GM19023 (cell line): ENCODE measurements around the gene ACTRT2.

Experiments used
- ATAC-seq: cut with Tn5 transposase; IDR thresholded peaks from one replicate; pipeline ENCODE4 v1.9.1; 2021; ENCODE audit warnings: mild to moderate bottlenecking, moderate library complexity; ENCODE audit not compliant: unreplicated experiment

ACTRT2 gene

DNA sequence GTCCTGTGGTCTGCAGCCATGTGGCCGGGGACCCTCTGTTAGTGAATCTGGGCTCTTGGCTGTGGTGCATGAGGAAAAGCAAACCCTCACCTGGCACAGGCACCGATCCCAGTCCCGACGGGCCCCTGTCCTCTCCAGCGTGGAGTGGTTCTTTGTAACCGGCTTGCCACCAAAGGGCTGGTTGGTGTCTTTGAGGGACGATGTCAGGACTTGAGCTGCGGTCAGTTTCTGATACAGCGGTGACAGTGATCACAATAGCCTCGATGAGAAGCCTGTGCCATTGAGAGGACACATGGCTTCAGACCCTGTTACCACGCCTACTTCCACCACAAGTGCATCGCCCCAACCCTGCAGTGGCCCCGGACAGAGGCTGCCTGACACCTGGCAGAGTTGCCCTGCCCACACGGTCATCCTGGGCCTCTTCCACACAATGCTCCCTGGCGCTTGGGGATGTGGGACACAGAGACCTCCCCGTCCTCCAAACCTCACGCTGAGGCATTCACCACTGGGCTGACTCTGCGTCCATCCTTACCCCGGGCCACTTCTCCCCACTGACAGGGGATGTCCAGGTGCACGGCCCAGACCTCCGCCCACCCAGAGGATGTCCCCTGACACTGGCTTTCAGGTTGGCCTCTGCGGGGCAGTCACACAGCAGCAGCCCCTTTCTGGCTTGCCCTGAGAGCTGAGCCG lies 18.8 kb upstream of the ACTRT2 start:
- ATAC-seq: no peak

DNA sequence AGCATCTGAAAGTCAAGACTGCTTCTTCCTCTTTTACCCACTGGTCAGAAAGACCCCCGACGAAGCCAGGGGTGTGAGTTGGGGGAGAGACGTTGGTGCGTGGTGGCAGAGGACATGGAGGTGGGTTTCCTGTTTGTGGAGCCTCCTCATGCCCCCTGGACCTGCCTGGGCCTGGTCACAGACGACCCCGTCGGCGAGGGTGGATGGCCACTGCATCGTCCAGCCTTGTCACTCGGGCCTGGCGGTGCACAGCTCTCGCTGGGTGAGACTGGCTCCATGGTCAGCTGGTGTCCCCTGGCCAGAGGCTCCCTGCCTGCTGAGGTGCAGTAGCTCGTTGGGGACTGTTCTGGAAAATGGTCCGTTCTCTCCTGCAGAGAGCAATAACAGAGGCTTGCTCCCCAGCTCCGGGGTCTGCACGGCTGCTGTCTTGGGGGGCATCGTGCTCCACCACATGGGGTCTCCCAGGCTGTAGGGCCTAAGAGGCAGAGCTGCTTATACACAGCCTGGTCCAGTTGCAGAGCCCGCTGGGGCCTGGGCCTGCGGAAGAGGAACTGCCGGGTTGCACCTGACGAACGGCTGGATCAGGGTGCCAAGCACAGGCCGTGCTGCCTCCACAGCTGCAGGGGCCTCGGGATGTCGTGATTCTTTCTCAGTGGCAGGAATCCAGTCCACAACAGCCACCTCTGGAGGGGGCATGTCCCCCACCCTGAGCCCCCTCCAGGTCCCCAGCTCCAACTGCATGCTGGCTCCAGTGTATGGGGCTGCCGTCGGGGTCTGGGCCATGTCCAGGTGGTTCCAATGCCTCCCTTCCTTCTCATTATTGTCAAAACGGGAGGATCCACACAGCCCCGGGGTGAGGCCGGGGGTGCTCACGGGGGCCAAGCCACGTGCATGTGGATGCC lies 18.0 kb upstream of the ACTRT2 start:
- ATAC-seq: no peak

DNA sequence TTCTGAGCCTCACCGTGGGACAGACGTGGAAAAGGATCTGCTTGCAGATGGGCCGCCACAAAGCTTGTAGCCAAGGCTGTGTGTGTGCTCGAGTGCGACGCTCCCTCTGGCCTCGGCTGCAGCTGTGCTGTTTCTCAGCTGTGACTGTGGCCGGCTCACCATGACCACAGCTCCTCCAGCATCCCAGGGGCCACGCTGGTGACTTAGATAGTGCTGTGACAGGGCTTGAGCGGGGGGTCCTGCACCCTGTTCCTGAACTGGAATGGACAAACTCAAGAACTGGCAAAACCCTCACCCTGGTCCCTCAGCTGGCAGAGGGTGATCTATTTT lies 17.4 kb upstream of the ACTRT2 start:
- ATAC-seq: no peak

DNA sequence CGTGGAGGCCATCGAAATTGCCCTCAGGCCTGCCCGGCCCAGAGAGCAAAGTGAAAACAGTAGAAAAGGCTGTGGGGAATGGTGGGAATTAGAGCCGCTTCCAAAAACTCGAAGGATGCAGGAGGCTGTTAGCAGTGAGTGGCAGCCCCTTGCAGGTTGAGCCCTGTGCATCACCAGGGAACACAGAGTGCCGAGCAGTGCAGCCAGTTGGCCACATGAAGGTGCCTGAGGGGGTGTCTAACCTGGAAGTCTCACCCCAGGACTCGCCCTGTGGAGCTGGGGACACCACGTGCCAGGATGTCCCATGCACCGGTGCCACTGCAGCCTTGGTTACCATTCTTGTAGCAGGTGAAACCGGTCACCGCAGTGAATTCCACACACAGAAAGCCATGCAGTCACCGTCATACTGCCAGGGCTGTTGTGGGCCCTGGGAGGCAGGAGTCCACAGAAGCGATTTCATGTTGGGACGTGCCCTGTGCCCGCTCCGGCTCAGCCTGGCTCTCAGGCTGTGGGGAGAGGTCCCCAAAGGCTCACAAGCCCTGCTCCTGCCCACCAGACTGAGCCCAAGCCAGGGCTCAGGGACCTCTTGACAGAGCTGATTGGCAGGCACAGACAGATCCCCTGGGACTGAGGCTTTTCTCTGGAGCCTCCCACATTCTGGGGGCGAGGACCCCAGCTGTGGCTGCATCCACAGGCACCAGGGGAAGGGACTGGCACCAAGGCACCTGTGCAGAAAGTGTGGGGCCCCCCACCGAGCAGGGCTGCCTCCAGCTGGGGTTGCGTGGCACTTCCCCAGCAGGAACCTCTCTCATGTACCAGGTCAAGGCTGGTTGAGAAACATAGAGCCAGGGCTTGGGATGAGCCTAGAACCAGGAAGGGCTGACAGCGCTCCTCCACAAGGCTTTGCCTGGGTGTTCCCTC lies 16.7 kb upstream of the ACTRT2 start:
- ATAC-seq: no peak

DNA sequence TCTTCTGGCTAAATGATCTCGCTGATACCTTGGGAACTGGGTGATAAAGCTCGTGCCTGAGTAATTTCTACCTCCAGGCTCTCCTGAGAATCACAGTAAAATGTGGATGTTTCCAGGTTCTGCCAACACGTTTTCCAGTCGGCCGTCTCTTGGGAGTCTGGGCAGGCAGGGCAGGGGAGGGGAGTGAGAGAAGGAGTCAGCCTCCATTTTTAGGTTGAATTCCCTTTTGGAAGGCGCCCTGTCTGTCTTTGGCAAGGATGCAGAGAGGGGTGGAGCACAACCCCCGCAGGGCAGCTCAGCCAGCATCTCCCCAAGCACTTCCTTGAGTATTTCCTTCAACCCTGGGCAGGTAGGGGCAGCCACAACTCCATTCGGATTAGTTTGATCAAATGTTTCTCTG lies 15.5 kb upstream of the ACTRT2 start:
- ATAC-seq: no peak

DNA sequence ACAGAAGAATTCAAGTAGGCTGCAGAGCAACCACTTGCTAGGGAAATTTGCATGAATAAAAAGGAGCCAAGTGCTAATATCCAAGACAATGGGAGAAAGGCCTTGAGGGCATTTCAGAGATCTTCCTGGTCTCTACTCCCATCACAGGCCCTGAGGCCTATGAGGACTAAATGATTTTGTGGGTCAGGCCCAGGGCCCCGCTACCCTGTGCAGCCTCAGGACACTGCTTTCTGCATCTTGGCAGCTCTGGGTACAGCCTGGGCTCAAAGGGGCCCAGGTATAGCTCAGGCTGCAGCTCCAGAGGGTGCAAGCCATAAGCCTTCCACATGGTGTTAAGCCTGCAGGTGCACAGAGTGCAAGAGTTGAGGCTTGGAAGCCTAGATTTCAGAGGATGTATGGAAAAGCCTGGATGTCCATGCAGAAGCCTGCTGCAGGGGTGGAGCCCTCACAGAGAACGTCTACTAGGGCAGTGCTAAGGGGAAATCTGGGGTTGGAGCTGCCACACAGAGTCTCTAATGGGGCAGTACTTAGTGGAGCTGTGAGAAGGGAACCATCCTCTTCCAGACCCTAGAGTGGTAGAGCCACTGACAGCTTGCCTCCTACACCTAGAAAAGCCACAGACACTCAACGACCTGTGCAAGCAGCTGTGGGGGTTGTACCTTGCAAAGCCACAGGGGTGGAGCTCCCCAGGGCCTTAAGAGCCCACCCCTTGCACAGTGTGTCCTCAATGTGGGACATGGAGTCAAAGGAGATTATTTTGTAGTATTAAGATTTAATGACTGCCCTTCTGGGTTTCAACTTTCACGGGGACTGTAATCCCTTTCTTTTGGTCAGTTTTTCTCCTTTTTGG lies 13.7 kb upstream of the ACTRT2 start:
- no peak for ATAC-seq

DNA sequence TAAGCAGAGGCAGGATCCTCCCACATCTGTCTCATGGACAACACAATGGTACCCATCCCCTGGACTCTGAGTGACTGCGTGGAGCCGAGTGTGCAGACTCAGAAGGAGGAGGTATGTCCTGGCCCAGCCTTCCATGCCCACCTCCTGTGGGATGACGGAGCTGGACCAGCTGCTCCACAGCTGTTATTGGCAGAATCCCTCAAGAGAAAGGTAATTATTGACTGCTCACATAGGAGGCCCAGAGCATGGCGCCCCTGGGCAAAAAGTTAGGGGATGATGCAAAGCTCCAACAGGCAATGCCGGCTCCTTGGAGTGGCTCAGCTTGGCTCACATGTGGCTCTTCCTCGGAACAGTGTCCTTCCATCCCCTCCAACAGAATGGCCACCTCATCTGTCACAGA lies 12.2 kb upstream of the ACTRT2 start:
- ATAC-seq: no peak

DNA sequence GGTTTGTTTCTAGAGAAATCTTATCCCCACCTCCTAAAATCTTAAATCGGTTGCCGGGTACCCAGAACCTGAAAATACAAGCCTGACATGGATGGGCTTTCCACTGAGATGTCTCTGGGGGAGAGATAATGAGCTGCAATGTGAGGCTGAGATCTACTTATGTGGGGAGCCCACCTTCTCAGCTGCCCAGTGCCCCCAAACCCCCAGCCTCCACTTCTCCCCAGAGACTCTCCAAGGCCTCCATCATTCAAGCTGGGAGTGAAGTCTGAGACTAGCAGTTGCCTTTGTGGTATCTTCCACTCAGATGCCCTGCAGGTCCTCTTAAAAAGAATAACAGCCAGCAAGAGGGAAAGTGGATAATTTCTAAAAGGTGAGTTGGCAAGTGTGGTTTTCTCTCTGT lies 11.7 kb upstream of the ACTRT2 start:
- ATAC-seq: no peak

DNA sequence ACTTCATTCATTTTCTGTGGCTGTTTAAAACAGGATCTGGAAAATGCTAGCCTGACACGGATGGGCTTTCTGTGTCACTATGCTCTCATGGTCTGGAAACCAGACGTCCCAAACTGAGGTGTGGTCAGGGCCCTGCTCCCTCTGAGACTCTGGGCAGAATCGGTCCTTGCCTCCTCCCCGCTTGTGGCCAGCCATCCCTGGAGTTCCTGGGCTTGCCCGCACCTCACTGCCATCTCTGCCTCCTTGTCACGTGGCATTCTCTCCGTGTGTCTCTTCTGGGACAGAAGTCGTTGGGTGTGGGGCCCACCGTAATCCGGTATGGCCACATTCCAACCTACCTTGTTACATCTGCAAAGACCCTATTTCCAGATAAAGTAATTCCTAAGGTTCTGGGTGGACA lies 10.1 kb upstream of the ACTRT2 start:
- no peak for ATAC-seq

DNA sequence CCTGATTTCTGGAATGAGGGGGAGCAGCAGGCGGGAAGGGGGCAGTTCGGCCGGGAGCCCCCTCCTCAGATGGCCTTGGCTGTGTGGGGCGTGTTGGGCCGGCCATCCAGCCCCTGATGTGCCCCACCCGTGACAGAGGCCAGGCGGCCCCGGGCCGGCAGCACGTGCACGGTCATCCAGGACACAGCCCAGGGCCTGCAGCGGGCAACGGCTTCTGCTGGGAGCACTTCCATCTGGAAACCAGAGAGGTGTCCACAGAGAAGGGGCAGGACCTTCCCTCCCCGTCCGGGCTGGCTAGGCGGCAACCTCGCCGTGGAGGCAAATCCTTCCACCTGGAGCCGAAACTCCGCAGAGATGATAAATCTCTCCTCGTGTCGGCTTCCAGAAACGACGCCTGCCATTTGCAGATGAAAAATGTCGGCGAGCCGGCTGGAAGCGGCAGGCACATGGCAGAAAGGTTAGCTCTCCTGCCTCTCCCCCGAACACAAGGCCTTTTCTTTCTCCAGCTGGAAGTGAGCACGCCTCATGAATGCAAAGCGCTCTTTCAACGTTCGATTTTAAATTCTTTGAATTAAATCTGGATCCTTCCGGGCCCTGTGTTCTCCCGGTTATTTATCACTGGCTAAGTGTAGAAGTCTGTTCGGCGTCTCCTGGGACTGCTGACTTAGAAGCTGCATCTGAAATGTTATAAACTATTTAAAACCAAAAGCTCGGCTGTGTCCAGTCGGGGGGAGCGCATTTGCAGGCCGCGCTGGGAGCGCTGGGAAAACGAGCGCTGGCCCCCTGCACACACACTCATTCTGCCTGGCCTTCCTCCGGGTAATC lies 9.4 kb upstream of the ACTRT2 start:
- no peak for ATAC-seq

DNA sequence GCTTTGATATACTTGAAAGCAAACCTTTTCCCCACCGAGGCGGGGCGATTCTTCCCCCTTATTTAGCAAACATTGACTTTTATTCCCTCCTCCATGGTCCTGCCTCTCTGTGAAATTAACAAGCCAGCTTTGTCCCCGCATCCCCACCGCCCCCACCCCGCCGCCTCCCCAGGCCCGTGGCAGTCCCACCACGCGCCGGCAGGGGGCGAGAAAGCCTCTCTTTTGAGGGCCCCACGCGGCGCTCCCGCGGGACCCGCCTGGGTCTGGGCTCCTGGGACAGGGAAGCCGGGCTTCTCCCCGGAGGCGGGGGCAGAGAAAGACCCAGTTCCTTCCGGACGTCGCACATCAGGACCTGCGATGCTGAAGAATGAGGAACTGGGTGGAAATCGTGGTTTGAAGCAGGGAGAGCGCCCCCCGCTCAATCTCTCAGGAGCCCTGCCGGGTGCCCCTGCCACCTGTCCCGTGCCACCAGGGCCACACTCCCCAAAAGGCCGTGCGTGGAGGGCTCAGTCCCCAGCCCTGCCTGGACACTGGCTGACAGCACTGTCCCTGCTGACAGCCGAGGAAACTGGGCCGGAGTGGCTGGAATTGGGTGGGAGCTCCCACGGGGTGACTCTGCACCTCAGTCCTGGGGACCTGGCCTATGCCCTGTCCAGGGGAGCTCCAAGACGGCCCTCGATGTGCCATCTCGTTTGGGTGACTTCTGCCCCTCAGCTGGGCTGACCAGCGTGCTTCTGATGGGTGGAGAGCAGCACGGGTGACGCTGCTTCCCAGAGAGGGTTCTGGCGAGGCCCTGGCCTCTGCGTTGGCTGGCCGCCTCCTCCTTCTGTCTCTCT lies 8.6 kb upstream of the ACTRT2 start:
- no peak for ATAC-seq

DNA sequence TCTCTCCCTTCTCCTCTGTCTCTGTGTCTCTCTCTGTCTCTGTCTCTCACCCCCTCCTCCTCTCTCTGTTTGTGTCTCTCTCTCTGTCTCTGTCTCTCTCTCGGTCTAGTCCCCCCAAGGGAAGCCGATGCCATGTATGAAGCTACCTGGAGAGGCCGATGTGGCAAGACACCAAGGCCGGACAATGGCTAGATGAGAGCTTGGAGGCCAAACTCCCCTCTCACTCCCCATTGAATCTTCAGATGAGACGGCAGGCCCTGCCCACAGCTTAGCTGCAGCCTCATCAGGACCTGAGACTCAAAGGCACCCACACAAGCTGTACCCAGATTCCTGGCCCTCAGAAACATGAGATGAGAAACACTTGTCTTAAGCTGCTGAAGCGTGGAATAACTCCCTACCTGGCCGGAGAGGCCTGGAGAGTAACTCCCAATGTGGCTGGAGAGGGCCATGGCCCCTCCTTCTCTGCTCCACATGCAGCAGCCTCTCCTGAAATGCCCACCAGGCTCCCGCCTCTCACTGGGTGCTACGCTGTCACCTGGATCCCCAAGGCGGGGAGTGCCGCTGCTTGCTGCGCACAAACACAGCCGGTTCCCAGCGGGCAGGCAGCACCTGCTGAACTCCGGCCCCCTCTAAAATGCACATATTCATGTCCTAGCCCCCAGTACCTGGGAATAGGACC lies 7.8 kb upstream of the ACTRT2 start:
- no peak for ATAC-seq

DNA sequence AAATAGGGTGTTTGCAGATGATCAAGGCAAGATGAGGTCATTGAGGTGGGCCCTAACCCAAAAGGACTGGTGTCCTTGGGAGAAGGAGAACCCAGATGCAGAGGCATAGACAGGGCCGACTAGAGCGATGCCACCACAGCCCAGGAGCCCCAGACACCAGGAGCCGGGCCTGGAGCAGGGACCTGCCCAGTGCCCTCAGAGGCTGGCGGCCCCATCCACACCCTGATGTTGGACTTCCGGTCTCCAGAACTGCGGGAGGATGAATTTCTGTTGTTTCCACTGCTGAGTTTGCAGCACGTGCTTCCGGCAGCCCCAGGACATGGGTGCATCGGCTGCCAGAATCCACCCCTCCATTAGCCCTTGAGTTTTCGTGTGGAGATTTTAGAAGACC lies 7.2 kb upstream of the ACTRT2 start:
- no peak for ATAC-seq

DNA sequence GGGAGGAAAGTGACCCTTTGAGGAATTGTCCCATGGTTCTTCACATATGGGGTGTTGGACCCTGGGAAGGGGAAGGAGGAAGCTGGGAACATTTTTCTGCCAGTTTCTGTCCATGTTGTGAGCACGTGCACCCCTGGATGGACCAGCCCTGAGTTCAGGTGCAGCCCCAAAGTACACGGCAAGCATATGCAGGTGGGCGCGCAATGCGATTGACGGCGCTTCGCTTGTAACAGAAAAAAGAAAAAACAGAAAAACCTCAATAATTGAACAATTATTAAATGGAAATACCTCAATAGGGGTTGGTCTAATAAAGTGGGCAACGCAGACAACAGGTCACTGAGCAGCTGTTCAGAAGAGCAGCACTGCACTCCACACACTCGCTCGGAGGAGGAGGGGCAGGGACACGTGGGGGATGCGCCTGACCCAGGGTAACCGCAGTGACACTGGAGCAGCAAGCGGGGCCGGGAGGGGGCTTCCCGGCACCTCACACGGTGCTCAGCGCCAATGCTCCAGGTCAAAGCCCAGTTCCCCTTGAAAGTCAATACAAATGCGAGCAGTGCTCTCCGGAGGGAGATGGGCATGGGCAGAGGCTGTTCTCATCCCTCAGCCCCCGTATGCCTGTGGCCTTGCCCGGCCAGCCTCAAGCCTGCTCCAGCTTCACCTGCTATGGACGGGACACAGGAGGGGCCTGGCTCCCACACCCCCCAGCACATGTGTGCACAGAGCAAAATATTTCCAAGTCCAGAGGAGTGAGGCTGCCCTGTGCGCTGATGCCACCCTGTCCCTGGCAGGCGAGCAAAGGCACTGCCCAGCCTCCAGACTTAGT lies 6.6 kb upstream of the ACTRT2 start:
- no peak for ATAC-seq

DNA sequence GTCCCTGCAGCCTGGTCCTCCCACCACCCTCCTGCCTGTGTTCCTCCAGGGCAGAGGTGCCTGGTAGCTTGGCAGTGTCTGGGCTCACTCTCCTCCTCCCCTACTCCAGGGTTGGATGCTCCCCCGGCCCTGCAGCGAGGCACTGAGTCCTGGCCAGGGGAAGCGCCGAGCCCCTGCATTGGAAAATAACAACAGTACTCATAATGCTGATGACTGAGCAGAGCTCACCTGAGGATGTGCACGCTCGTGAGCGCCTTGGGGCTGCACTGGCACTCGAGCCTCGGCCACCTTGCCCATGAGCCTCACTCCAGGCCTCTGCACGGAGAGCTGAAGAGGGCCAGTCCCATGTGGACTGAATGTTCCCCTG lies 6.0 kb upstream of the ACTRT2 start:
- no peak for ATAC-seq

DNA sequence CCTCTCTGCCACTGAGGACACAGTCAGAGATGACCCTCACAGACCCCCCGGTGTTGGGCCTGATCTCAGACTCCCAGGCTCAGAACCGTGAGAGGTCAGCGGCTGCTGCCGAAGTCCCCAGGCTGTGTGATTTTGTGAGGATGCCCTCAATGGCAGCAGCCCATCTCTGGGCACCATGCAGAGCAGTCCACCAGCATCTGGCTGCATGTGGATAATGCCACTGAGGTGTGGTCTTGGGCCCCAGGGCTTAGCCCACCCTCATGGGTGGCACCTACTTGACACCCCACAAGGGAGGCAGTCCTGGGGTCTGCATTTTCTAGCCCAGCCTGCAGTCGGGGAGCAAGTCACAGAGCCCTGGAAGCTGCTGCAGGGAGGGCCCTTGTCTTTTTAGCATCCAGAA lies 5.5 kb upstream of the ACTRT2 start:
- no peak for ATAC-seq

DNA sequence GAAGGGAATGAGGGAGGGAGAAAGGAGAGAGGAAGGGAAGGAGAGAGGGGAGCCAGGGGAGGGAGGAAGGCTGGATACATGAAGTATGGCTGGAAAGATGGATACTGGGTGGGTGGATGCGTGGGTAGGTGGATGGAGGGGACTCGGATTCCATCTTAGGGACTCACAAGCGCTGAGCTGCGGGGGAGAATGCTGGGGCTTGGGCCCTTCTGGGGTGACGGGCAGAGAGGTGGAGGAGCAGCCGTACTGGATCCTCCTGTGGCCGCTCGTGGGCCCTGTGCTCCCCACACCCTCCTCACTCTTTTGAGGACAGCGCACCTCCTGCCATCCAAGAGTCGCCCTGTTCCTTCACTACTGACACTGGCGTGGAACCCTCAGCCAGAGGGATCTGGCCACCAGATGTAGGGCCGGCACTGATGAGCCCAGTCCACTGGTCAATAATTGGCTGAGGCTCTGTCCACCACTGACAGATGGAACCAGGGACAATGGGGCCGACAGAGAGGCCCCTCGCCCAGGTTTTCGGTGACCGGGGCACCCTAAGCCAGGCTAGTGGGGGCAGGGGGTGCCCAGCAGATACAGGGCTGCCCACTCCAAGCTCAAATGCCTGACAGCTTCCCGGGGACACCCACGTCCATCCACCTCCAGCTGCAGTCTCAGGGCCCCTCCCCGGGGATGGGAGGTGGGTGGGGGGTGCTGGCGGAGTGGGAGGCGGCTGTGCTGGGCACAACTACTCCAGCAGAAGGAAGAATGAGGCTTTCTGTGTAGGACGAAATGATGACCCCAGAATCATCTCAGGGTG lies 4.4 kb upstream of the ACTRT2 start:
- ATAC-seq: no peak
